ENCODE data around the gene CCDC93. TPM values are rescaled to one million over a fixed set of nuclear protein-coding genes. Genes with fewer than 3 reads are reported as not detected.

CCDC93 gene
- total RNA-seq, 6 experiments from 2014 or later, result 12.5 to 15.9 (median 14.6) TPM

DNA sequence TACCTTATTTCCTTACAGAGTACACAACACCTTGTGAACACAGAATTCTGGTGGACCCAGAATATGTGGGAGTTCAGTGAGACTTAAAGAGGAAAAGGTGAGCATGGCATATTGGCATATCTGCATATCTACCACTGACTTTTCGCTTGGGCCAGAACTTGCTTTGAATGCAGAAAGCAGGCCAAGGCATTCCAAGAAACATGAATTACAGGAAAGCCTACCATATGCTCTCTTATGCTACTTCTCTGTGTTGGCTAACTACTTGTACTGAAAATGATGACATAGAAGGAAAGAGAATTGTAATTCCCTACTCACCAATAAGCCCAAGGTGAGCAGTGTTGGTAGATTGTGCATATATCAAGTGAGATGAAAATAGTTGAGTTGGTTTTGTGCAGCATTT is 31.4 kb upstream of the CCDC93 start:
- Histone ChIP-seq H3K4me1 (peaks cover 0 to 10% (median 0%) of the 10 kb centered on the region in 4 donors), H3K27me3 (no peaks in the 10 kb centered on the region), H3K36me3 (no peaks in the 10 kb centered on the region), H3K27ac (no peak overlapping the region), H3K9me3 (no peaks in the 10 kb centered on the region), H3K4me3 (no peak overlapping the region)
- intact Hi-C loops (cut with DNase I), result loop anchor here in 1 of 2 donors (10.0 kb wide), 1 partner anchor 110 kb away; no protein-coding TSS in a partner anchor
- TF ChIP-seq, protein P1, sequence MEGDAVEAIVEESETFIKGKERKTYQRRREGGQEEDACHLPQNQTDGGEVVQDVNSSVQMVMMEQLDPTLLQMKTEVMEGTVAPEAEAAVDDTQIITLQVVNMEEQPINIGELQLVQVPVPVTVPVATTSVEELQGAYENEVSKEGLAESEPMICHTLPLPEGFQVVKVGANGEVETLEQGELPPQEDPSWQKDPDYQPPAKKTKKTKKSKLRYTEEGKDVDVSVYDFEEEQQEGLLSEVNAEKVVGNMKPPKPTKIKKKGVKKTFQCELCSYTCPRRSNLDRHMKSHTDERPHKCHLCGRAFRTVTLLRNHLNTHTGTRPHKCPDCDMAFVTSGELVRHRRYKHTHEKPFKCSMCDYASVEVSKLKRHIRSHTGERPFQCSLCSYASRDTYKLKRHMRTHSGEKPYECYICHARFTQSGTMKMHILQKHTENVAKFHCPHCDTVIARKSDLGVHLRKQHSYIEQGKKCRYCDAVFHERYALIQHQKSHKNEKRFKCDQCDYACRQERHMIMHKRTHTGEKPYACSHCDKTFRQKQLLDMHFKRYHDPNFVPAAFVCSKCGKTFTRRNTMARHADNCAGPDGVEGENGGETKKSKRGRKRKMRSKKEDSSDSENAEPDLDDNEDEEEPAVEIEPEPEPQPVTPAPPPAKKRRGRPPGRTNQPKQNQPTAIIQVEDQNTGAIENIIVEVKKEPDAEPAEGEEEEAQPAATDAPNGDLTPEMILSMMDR (IDR thresholded peaks at IDR 0.05), result no peak
- no peak for TF ChIP-seq POLR2A (IDR thresholded peaks at IDR 0.05)
- no peak for DNase-seq
- WGBS (ENCODE audit: insufficient coverage, low coverage, low lambda C conversion rate, missing lambda C conversion rate), result 75% methylated on average over 1 of the region's 1 CpG
- no peak for ATAC-seq

DNA sequence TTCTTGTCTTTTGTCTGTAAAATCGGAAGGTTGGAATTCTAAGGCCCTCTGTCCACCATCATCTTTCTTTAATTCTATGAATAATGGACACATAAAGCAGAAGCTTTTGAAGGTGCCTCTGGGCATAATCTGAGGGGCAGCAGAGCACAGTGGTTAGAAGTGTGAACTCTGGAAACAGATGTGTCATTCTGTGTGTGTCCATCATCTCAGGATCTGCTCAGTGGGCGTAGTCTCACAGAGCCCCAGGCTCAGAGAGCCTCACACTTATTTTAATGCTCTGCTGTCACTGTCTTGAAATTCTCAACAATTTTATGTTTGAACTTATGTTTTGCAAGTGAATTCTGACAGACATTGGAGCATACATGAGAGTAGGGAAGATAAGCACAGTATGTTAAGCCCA is 31.0 kb upstream of the CCDC93 start:
- H3K36me3 ChIP-seq, result no peaks in the 10 kb centered on the region
- WGBS (ENCODE audit: insufficient coverage, low coverage, low lambda C conversion rate, missing lambda C conversion rate), result 73% methylated on average over 1 of the region's 2 CpGs
- TF ChIP-seq, protein P1 (IDR thresholded peaks at IDR 0.05), result no peak
- no peak for TF ChIP-seq POLR2A (IDR thresholded peaks at IDR 0.05)
- H3K9me3 ChIP-seq, result no peaks in the 10 kb centered on the region
- DNase-seq, result no peak
- no peak for ATAC-seq
- intact Hi-C loops (cut with DNase I), result loop anchor here in 1 of 2 donors (10.0 kb wide), 1 partner anchor 110 kb away; no protein-coding TSS in a partner anchor
- no peak overlapping the region for H3K27ac ChIP-seq
- H3K27me3 ChIP-seq, result no peaks in the 10 kb centered on the region
- no peak overlapping the region for H3K4me3 ChIP-seq
- peaks cover 0 to 10% (median 0%) of the 10 kb centered on the region in 4 donors for H3K4me1 ChIP-seq

DNA sequence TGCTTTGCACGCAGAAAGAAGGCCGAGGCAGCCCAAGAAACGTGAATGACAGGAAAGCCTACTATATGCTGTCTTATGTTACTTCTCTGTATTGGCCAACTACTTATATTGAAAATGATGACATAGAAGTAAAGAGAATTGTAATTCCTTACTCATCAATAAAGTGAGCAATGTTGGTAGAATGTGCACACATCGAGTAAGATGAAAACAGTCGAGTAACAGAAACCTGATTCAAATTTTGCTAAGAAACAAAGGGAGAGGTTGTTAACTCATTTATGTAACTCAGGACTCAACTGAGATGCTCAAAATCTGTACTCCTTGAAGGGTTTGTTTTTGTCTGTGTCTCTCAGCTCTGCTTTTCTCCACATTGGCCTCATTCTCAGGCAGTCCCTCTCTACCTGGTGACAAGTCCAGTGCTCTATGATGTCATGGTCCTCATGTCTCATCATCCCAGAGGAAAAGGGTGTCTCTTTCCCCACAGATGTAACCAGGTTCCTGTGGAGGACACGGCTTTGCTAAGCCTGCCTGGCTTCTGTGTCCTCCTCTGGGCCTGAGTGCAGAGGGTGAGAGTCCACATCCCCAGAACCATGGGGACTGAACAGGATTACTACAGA is 30.3 kb upstream of the CCDC93 start:
- WGBS (ENCODE audit: insufficient coverage, low coverage, low lambda C conversion rate, missing lambda C conversion rate), result 64% methylated on average over 6 of the region's 6 CpGs
- H3K27me3 ChIP-seq, result no peaks in the 10 kb centered on the region
- H3K36me3 ChIP-seq, result no peaks in the 10 kb centered on the region
- ATAC-seq (no peak), DNase-seq (no peak)
- intact Hi-C loops (cut with DNase I), result loop anchor here in 1 of 2 donors (10.0 kb wide), 1 partner anchor 111 kb away; no protein-coding TSS in a partner anchor
- peaks cover 0 to 10% (median 0%) of the 10 kb centered on the region in 4 donors for H3K4me1 ChIP-seq
- no peaks in the 10 kb centered on the region for H3K9me3 ChIP-seq
- H3K27ac ChIP-seq, result no peak overlapping the region
- H3K4me3 ChIP-seq, result no peak overlapping the region
- TF ChIP-seq, protein P1 (IDR thresholded peaks at IDR 0.05), result no peak
- TF ChIP-seq POLR2A (IDR thresholded peaks at IDR 0.05), result no peak

DNA sequence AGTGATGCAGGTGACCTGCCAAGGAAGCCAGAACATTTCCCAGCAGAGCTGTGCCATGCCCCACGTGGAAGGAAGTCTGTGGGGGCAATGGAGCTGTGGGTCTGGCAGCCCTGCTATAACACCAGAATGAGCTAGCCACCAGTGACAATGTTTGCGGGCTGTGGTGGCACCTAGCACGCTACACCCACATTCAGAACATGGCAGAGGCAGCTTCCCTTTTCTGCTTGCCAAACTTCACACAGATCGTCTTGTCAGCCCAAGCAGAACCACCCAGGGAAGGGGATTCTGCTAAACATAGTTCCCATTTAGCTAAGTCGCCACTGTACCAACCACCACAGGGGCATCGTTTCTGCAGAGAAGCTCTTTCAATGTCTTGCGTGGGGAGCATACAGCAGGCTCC is 27.0 kb upstream of the CCDC93 start:
- no peak overlapping the region for H3K4me3 ChIP-seq
- TF ChIP-seq POLR2A (IDR thresholded peaks at IDR 0.05), result no peak
- TF ChIP-seq, protein P1 (IDR thresholded peaks at IDR 0.05), result no peak
- no peaks in the 10 kb centered on the region for H3K9me3 ChIP-seq
- ATAC-seq, result no peak
- no peaks in the 10 kb centered on the region for H3K36me3 ChIP-seq
- no peak for DNase-seq
- intact Hi-C loops (cut with DNase I), result loop anchor here in 1 of 2 donors (10.0 kb wide), 1 partner anchor 114 kb away; no protein-coding TSS in a partner anchor
- no peaks in the 10 kb centered on the region for H3K27me3 ChIP-seq
- H3K4me1 ChIP-seq, result no peaks in the 10 kb centered on the region
- 0% methylated on average over 1 of the region's 7 CpGs for WGBS (ENCODE audit: insufficient coverage, low coverage, low lambda C conversion rate, missing lambda C conversion rate)
- no peak overlapping the region for H3K27ac ChIP-seq
